H9 (cell line): ENCODE results near the gene ME3. TPM values are rescaled to one million over a fixed set of nuclear protein-coding genes. Genes with fewer than 3 reads are reported as not detected.

Source experiments
- DNase-seq: peaks from one replicate; pipeline ENCODE4 v3.0.0-alpha.2; 2017
- H2AFZ ChIP-seq: one replicate; pipeline ENCODE4 v1.6.1; 2013; ENCODE audit warnings: mild to moderate bottlenecking, low read length, control low read depth, moderate library complexity
- H2AK5ac ChIP-seq: 2 replicates; pipeline ENCODE4 v1.6.1; 2013; ENCODE audit warnings: low read length, control low read depth, mixed read lengths; ENCODE audit not compliant: insufficient read length
- H2BK120ac ChIP-seq: one replicate; pipeline ENCODE4 v1.6.1; 2013; ENCODE audit warnings: low read depth, mild to moderate bottlenecking, low read length, control low read depth, inconsistent platforms; ENCODE audit not compliant: poor library complexity, severe bottlenecking
- H2BK12ac ChIP-seq: 2 replicates; pipeline ENCODE4 v1.6.1; 2013; ENCODE audit warnings: low read length, control low read depth, mixed read lengths, low read depth; ENCODE audit not compliant: insufficient read length
- H2BK15ac ChIP-seq: 2 replicates; pipeline ENCODE4 v1.6.1; 2013; ENCODE audit warnings: low read depth, low read length, control low read depth
- H2BK20ac ChIP-seq: one replicate; pipeline ENCODE4 v1.6.1; 2013; ENCODE audit warnings: low read depth, mild to moderate bottlenecking, low read length, control low read depth, inconsistent platforms; ENCODE audit not compliant: poor library complexity, severe bottlenecking
- H2BK5ac ChIP-seq: 2 replicates; pipeline ENCODE4 v1.6.1; 2013; ENCODE audit warnings: low read length, control low read depth, mixed read lengths; ENCODE audit not compliant: insufficient read length
- H3K14ac ChIP-seq: 2 replicates; pipeline ENCODE4 v1.6.1; 2013; ENCODE audit warnings: low read length, control low read depth; ENCODE audit not compliant: insufficient read depth
- H3K18ac ChIP-seq: 2 replicates; pipeline ENCODE4 v1.6.1; 2013; ENCODE audit warnings: low read depth, mild to moderate bottlenecking, mixed read lengths, low read length, control low read depth; ENCODE audit not compliant: insufficient read length
- H3K23ac ChIP-seq: 2 replicates; pipeline ENCODE4 v1.6.1; 2013; ENCODE audit warnings: low read length, control low read depth, mixed read lengths, low read depth; ENCODE audit not compliant: insufficient read length
- H3K23me2 ChIP-seq: 2 replicates; pipeline ENCODE4 v1.6.1; 2013; ENCODE audit warnings: low read depth, mild to moderate bottlenecking, mixed read lengths, low read length, control low read depth; ENCODE audit not compliant: insufficient read length, poor library complexity, severe bottlenecking
- H3K27ac ChIP-seq: 2 replicates; pipeline ENCODE4 v1.5.1; 2013; ENCODE audit warnings: low read length, control low read depth, mixed read lengths, low read depth; ENCODE audit not compliant: insufficient read length
- H3K27me3 ChIP-seq: 2 replicates; pipeline ENCODE4 v1.6.1; 2013; ENCODE audit warnings: low read length, control low read depth, inconsistent platforms; ENCODE audit not compliant: insufficient read depth
- H3K4ac ChIP-seq: 2 replicates; pipeline ENCODE4 v1.6.1; 2013; ENCODE audit warnings: low read depth, mild to moderate bottlenecking, control low read depth, inconsistent platforms, low read length, moderate library complexity
- H3K4me1 ChIP-seq: 2 replicates; pipeline ENCODE4 v1.6.1; 2013; ENCODE audit warnings: low read length, control low read depth, inconsistent platforms; ENCODE audit not compliant: insufficient read depth
- H3K4me2 ChIP-seq: 2 replicates; pipeline ENCODE4 v1.6.1; 2013; ENCODE audit warnings: low read length, control low read depth, mixed read lengths; ENCODE audit not compliant: insufficient read length, insufficient read depth
- H3K56ac ChIP-seq: 2 replicates; pipeline ENCODE4 v1.6.1; 2013; ENCODE audit warnings: low read depth, mild to moderate bottlenecking, mixed read lengths, low read length, control low read depth; ENCODE audit not compliant: insufficient read length
- H3K79me1 ChIP-seq: 2 replicates; pipeline ENCODE4 v1.6.1; 2013; ENCODE audit warnings: low read depth, mild to moderate bottlenecking, moderate library complexity, low read length, control low read depth, inconsistent platforms; ENCODE audit not compliant: insufficient read depth, poor library complexity, severe bottlenecking
- H3K79me2 ChIP-seq: 2 replicates; pipeline ENCODE4 v1.6.1; 2013; ENCODE audit warnings: low read length, control low read depth, inconsistent platforms; ENCODE audit not compliant: insufficient read depth
- H3K9ac ChIP-seq: 2 replicates; pipeline ENCODE4 v1.6.1; 2013; ENCODE audit warnings: low read length, control low read depth, mixed read lengths; ENCODE audit not compliant: insufficient read length; ENCODE audit errors: extremely low read depth
- H3K9me3 ChIP-seq: one replicate; pipeline ENCODE4 v1.6.1; 2013; ENCODE audit warnings: low read depth, low read length, inconsistent platforms; ENCODE audit not compliant: control insufficient read depth
- H3T11ph ChIP-seq: one replicate; pipeline ENCODE4 v1.6.1; 2013; ENCODE audit warnings: mild to moderate bottlenecking, low read length, control low read depth, inconsistent platforms
- H4K20me1 ChIP-seq: one replicate; pipeline ENCODE4 v1.6.1; 2013; ENCODE audit not compliant: control insufficient read depth, insufficient read length, insufficient read depth
- H4K5ac ChIP-seq: 2 replicates; pipeline ENCODE4 v1.6.1; 2013; ENCODE audit warnings: low read depth, mild to moderate bottlenecking, mixed read lengths, low read length, control low read depth; ENCODE audit not compliant: insufficient read length
- H4K8ac ChIP-seq: replicated peaks from 2 replicates; pipeline ENCODE4 v1.6.1; 2013; ENCODE audit warnings: low read length, control low read depth, mixed read lengths, low read depth; ENCODE audit not compliant: insufficient read length
- H4K91ac ChIP-seq: 2 replicates; pipeline ENCODE4 v1.6.1; 2013; ENCODE audit warnings: low read depth, mild to moderate bottlenecking, moderate library complexity, mixed read lengths, low read length, control low read depth; ENCODE audit not compliant: insufficient read length
- H3K27ac Mint-ChIP-seq, 3 experiments: 2 replicates in 2 of 3; 3 replicates in 1 of 3; pipeline ENCODE4 v1.8.0; 2020 to 2021; ENCODE audit warnings: mixed read lengths in 3 of 3, mild to moderate bottlenecking in 1 of 3, moderate library complexity in 1 of 3
- H3K27me3 Mint-ChIP-seq: 2 replicates; pipeline ENCODE4 v1.8.0; 2021; ENCODE audit warnings: low read depth, mild to moderate bottlenecking, moderate library complexity, mixed read lengths
- H3K36me3 Mint-ChIP-seq, 3 experiments: 2 replicates in 2 of 3; 3 replicates in 1 of 3; pipeline ENCODE4 v1.8.0; 2020 to 2021; ENCODE audit warnings: low read depth in 3 of 3, mixed read lengths in 3 of 3; ENCODE audit not compliant: insufficient read depth in 1 of 3
- H3K4me1 Mint-ChIP-seq, 2 experiments: 2 replicates each; pipeline ENCODE4 v1.8.0; 2020; ENCODE audit warnings: mixed read lengths in 2 of 2
- H3K4me3 Mint-ChIP-seq, 2 experiments: 2 replicates in 1 of 2; 3 replicates in 1 of 2; pipeline ENCODE4 v1.8.0; 2020 to 2021; ENCODE audit warnings: mild to moderate bottlenecking in 2 of 2, mixed read lengths in 2 of 2, moderate library complexity in 1 of 2
- H3K9me3 Mint-ChIP-seq, 2 experiments: 2 replicates in 1 of 2; 3 replicates in 1 of 2; pipeline ENCODE4 v1.8.0; 2020; ENCODE audit warnings: mild to moderate bottlenecking in 2 of 2, mixed read lengths in 2 of 2, moderate library complexity in 1 of 2
- WGBS: extraction: QIAGEN DNeasy Blood & Tissue Kit; methylation state at CpG from one replicate; pipeline ENCODE4 v1.1.7; 2013; ENCODE audit warnings: missing lambda C conversion rate, low lambda C conversion rate, mixed read lengths; ENCODE audit not compliant: insufficient read length; ENCODE audit errors: extremely low coverage; 5-methylcytosine and 5-hydroxymethylcytosine counted together
- total RNA-seq: library from RNA; stranded (reverse); gene quantifications from 2 replicates; pipeline ENCODE4 v1.2.1, GENCODE V29; 2021
- TF ChIP-seq, protein P1 (sequence below): fragments of 200-600 bp; sonication (generic); conservative IDR thresholded peaks from 3 replicates; pipeline ENCODE4 v1.8.0; 2021; ENCODE audit warnings: antibody characterized with exemption, mild to moderate bottlenecking

The ME3 gene
- total RNA-seq, 1 experiment from 2014 or later = 2.8 TPM

GRCh38 chr11:86608251-86608799 lies 64.1 kb downstream of the ME3 start:
- Mint-ChIP-seq H3K4me3 (no peak overlapping the region; a peak in 1 of 5 replicates), H3K4me1 (peaks cover 25 to 36% of the 10 kb centered on the region in 2 experiments), H3K27ac (no peak overlapping the region), H3K36me3 (peaks cover 0 to 4% (median 0%) of the 10 kb centered on the region in 3 experiments; a peak in 1 of 7 replicates), H3K9me3 (no peaks in the 10 kb centered on the region), H3K27me3 (no peaks in the 10 kb centered on the region)
- H2BK5ac ChIP-seq = no peak overlapping the region
- DNase-seq = peak; percentile 64
- no peaks in the 10 kb centered on the region for H3K79me2 ChIP-seq
- whole genome bisulfite sequencing = no CpG with 5 or more reads among the region's 7 CpGs
- H3K79me1 ChIP-seq = no peaks in the 10 kb centered on the region
- H2AK5ac ChIP-seq = no peak overlapping the region
- no peak overlapping the region for H3K27ac ChIP-seq
- H3T11ph ChIP-seq = no peak overlapping the region
- no peak overlapping the region for H3K23ac ChIP-seq
- H4K91ac ChIP-seq = no peak overlapping the region
- no peak overlapping the region for H2BK12ac ChIP-seq
- peak overlapping the region; percentile 88 for H2AFZ ChIP-seq
- no peak overlapping the region for H2BK120ac ChIP-seq
- no peak overlapping the region for H3K18ac ChIP-seq
- no peak overlapping the region for H4K8ac ChIP-seq
- no peak overlapping the region for H2BK20ac ChIP-seq
- H3K27me3 ChIP-seq = no peaks in the 10 kb centered on the region
- no peaks in the 10 kb centered on the region for H3K23me2 ChIP-seq
- no peak overlapping the region for H2BK15ac ChIP-seq
- H3K9me3 ChIP-seq = no peaks in the 10 kb centered on the region
- H4K5ac ChIP-seq = no peak overlapping the region
- no peak overlapping the region for H3K4me2 ChIP-seq
- no peak overlapping the region for H3K56ac ChIP-seq
- peaks cover 3% of the 10 kb centered on the region; the same call in 1 of the 2 replicates for H3K4me1 ChIP-seq
- no peaks in the 10 kb centered on the region for H4K20me1 ChIP-seq
- H3K14ac ChIP-seq = no peak overlapping the region
- TF ChIP-seq, protein P1, sequence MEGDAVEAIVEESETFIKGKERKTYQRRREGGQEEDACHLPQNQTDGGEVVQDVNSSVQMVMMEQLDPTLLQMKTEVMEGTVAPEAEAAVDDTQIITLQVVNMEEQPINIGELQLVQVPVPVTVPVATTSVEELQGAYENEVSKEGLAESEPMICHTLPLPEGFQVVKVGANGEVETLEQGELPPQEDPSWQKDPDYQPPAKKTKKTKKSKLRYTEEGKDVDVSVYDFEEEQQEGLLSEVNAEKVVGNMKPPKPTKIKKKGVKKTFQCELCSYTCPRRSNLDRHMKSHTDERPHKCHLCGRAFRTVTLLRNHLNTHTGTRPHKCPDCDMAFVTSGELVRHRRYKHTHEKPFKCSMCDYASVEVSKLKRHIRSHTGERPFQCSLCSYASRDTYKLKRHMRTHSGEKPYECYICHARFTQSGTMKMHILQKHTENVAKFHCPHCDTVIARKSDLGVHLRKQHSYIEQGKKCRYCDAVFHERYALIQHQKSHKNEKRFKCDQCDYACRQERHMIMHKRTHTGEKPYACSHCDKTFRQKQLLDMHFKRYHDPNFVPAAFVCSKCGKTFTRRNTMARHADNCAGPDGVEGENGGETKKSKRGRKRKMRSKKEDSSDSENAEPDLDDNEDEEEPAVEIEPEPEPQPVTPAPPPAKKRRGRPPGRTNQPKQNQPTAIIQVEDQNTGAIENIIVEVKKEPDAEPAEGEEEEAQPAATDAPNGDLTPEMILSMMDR = peak; percentile 98
- H3K4ac ChIP-seq = no peak overlapping the region
- no peak overlapping the region for H3K9ac ChIP-seq
